ENCODE data around the gene ZNF670.

Gene ZNF670

GRCh38 chr1:247096958-247097357 lies 18.3 kb upstream of the ZNF670 start:
- Histone ChIP-seq H3K9me3 (ENCODE audit: insufficient read depth, low read length, severe bottlenecking) (peaks cover 2% of the 10 kb centered on the region), H3K4me1 (ENCODE audit: insufficient read depth, low read length) (peaks cover 2% of the 10 kb centered on the region; the same call in 1 of the 2 replicates), H3K4me2 (ENCODE audit: insufficient read depth, low read length) (no peak overlapping the region), H3K4me3 (ENCODE audit: low read depth in 1 of 2, low read length in 2 of 2) (no peak overlapping the region), H4K20me1 (ENCODE audit: insufficient read depth, low read length) (peaks cover 21% of the 10 kb centered on the region; the same call in 1 of the 2 replicates), H3K36me3 (ENCODE audit: insufficient read depth, low read length) (peaks cover 46% of the 10 kb centered on the region), H3K27me3 (ENCODE audit: insufficient read depth, low read length, poor library complexity) (no peaks in the 10 kb centered on the region), H2AFZ (ENCODE audit: low read depth, low read length) (no peak overlapping the region), H3K79me2 (ENCODE audit: insufficient read depth, low read length) (peaks cover 26% of the 10 kb centered on the region), H3K9ac (ENCODE audit: low read depth, low read length) (no peak overlapping the region), H3K27ac (ENCODE audit: low read length) (no peak overlapping the region)
- no peak for TF ChIP-seq EZH2 (IDR thresholded peaks at IDR 0.05; ENCODE audit: borderline replicate concordance, low read depth, low read length, severe bottlenecking)
- no peak for TF ChIP-seq CTCF (IDR thresholded peaks at IDR 0.05; ENCODE audit: borderline replicate concordance, extremely low read depth, low read length, poor library complexity, severe bottlenecking)
- ATAC-seq (ENCODE audit: insufficient read depth, low read depth): no peak
- no peak for DNase-seq

GRCh38 chr1:247096544-247096943 lies 17.9 kb upstream of the ZNF670 start:
- no peak for TF ChIP-seq CTCF (IDR thresholded peaks at IDR 0.05; ENCODE audit: borderline replicate concordance, extremely low read depth, low read length, poor library complexity, severe bottlenecking)
- TF ChIP-seq EZH2 (IDR thresholded peaks at IDR 0.05; ENCODE audit: borderline replicate concordance, low read depth, low read length, severe bottlenecking): no peak
- DNase-seq (no peak), ATAC-seq (ENCODE audit: insufficient read depth, low read depth) (0 out of 3 replicates have a peak, but pooled peaks have one; percentile 27)
- Histone ChIP-seq H3K79me2 (ENCODE audit: insufficient read depth, low read length) (peaks cover 21% of the 10 kb centered on the region), H3K9ac (ENCODE audit: low read depth, low read length) (no peak overlapping the region), H3K36me3 (ENCODE audit: insufficient read depth, low read length) (peaks cover 41% of the 10 kb centered on the region), H2AFZ (ENCODE audit: low read depth, low read length) (no peak overlapping the region), H4K20me1 (ENCODE audit: insufficient read depth, low read length) (peaks cover 21% of the 10 kb centered on the region; the same call in 1 of the 2 replicates), H3K4me1 (ENCODE audit: insufficient read depth, low read length) (no peaks in the 10 kb centered on the region), H3K27me3 (ENCODE audit: insufficient read depth, low read length, poor library complexity) (no peaks in the 10 kb centered on the region), H3K27ac (ENCODE audit: low read length) (no peak overlapping the region), H3K4me3 (ENCODE audit: low read depth in 1 of 2, low read length in 2 of 2) (no peak overlapping the region), H3K9me3 (ENCODE audit: insufficient read depth, low read length, severe bottlenecking) (peaks cover 2% of the 10 kb centered on the region), H3K4me2 (ENCODE audit: insufficient read depth, low read length) (no peak overlapping the region)

- Histone ChIP-seq H4K20me1 (ENCODE audit: insufficient read depth, low read length) (peaks cover 21% of the 10 kb centered on the region; the same call in 1 of the 2 replicates), H3K4me3 (ENCODE audit: low read depth in 1 of 2, low read length in 2 of 2) (no peak overlapping the region), H2AFZ (ENCODE audit: low read depth, low read length) (no peak overlapping the region), H3K4me1 (ENCODE audit: insufficient read depth, low read length) (no peaks in the 10 kb centered on the region), H3K27me3 (ENCODE audit: insufficient read depth, low read length, poor library complexity) (no peaks in the 10 kb centered on the region), H3K9me3 (ENCODE audit: insufficient read depth, low read length, severe bottlenecking) (no peaks in the 10 kb centered on the region), H3K79me2 (ENCODE audit: insufficient read depth, low read length) (peaks cover 17% of the 10 kb centered on the region), H3K36me3 (ENCODE audit: insufficient read depth, low read length) (peaks cover 37% of the 10 kb centered on the region), H3K4me2 (ENCODE audit: insufficient read depth, low read length) (no peak overlapping the region), H3K9ac (ENCODE audit: low read depth, low read length) (no peak overlapping the region), H3K27ac (ENCODE audit: low read length) (no peak overlapping the region)
- no peak for ATAC-seq (ENCODE audit: insufficient read depth, low read depth)
- DNase-seq: no peak
- TF ChIP-seq CTCF (IDR thresholded peaks at IDR 0.05; ENCODE audit: borderline replicate concordance, extremely low read depth, low read length, poor library complexity, severe bottlenecking) (no peak), EZH2 (IDR thresholded peaks at IDR 0.05; ENCODE audit: borderline replicate concordance, low read depth, low read length, severe bottlenecking) (no peak)
Observed at GRCh38 chr1:247096112-247096511, 17.5 kb upstream of the ZNF670 start.

Data from DND-41 (cell line).